Small intestine (tissue), 16 donors: Measurements from ENCODE around the gene ZNF165. TPM values are rescaled to one million over a fixed set of nuclear protein-coding genes. Genes with fewer than 3 reads are reported as not detected.
"Not testable (repeated sequence)": the region's sequence is repeated elsewhere in the genome, so short reads cannot be mapped to it uniquely, and the experiment has no call there.

Experiments
- DNase-seq, 2 donors: peaks; one replicate each; pipeline versions ENCODE4 v3.0.0 to v3.0.0-alpha.2; 2013
- FAIRE-seq: peaks from 2 replicates; lab custom pipeline; 2012; peaks lifted over from hg19 to GRCh38; lab: Jason Lieb, UNC
- H3K27ac ChIP-seq, 3 donors: one replicate each; pipeline ENCODE4 v1.5.1; 2013; ENCODE audit warnings: low read length in 2 of 3, mild to moderate bottlenecking in 2 of 3, control low read depth in 1 of 3, inconsistent platforms in 1 of 3, low read depth in 1 of 3, moderate library complexity in 1 of 3
- H3K27me3 ChIP-seq, 3 donors: one replicate each; pipeline ENCODE4 v1.6.1; 2013; ENCODE audit warnings: low read length in 3 of 3, inconsistent platforms in 1 of 3; ENCODE audit not compliant: control insufficient read depth in 3 of 3, insufficient read depth in 3 of 3
- H3K36me3 ChIP-seq, 3 donors: one replicate each; pipeline ENCODE4 v1.6.1; 2013; ENCODE audit warnings: low read length in 3 of 3, inconsistent platforms in 1 of 3, low read depth in 1 of 3, mild to moderate bottlenecking in 1 of 3, moderate library complexity in 1 of 3; ENCODE audit not compliant: control insufficient read depth in 3 of 3, insufficient read depth in 2 of 3
- H3K4me1 ChIP-seq, 3 donors: one replicate each; pipeline ENCODE4 v1.6.1; 2013; ENCODE audit warnings: low read length in 2 of 3, inconsistent platforms in 1 of 3, low read depth in 1 of 3, mild to moderate bottlenecking in 1 of 3, moderate library complexity in 1 of 3; ENCODE audit not compliant: control insufficient read depth in 3 of 3, insufficient read depth in 2 of 3
- H3K4me3 ChIP-seq, 3 donors: one replicate each; pipeline ENCODE4 v1.5.1; 2013; ENCODE audit warnings: low read length in 3 of 3, control low read depth in 1 of 3, inconsistent platforms in 1 of 3, low read depth in 1 of 3, mild to moderate bottlenecking in 1 of 3, moderate library complexity in 1 of 3
- H3K9me3 ChIP-seq, 2 donors: one replicate each; pipeline ENCODE4 v1.6.1; 2013; ENCODE audit warnings: low read depth in 1 of 2, low read length in 1 of 2; ENCODE audit not compliant: control insufficient read depth in 2 of 2, insufficient read depth in 1 of 2
- WGBS, 3 donors: extraction: QIAGEN DNeasy Blood & Tissue Kit; methylation state at CpG; one replicate each; pipeline ENCODE4 v1.1.7; 2013; 5-methylcytosine and 5-hydroxymethylcytosine counted together
- long read RNA-seq, 10 donors: transcript quantifications; one replicate each; lab custom pipeline, GENCODE V29; 2026
- polyA plus RNA-seq, 4 donors: library from polyadenylated mRNA; stranded (reverse) in 3 of 4; unstranded in 1 of 4; fragments of 200-250 nt in 3 of 4; fragments of 120-200 nt in 1 of 4; gene quantifications; one replicate each; pipeline versions ENCODE4 v1.2.1 to v1.2.3, GENCODE V29; 2013
- donor health status: healthy with polysubstance abuse.
- donor health status: control.
- donor health status: control.
- donor health status: Bipolar disorder and iron deficiency.
- donor health status: healthy.

ZNF165 gene
- 1 to 10 TPM; 2.7 to 4.3 (median 3.6) TPM for polyA plus RNA-seq
- long read RNA-seq, donor 1 = 0 reads
- long read RNA-seq, donor 2 = 0 reads
- long read RNA-seq, donor 3, partial matches to known transcripts = 24 of 24 reads
- long read RNA-seq, donor 3, other reads (novel, unspliced or antisense) = 0 of 24 reads
- long read RNA-seq, donor 4 = 0 reads
- long read RNA-seq, donor 5 = 0 reads
- long read RNA-seq, donor 6 = 0 reads
- long read RNA-seq, donor 7 = 0 reads
- long read RNA-seq, donor 8 = 0 reads
- long read RNA-seq, donor 9 = 0 reads
- long read RNA-seq, donor 10 = 0 reads

DNA sequence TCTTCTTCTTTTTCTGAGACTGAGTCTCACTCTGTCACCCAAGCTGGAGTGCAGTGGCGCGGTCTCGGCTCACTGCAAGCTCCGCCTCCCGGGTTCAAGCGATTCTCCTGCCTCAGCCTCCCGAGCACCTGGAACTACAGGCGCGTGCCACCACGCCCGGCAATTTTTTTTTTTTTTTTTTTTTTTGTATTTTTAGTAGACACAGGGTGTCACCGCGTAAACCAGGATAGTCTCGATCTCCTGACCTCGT lies at the start of gene ZNF165:
TSS of gene ZNF165 (plus strand) at position 188 of the 250 bp plus-strand sequence. CDS start 4,913 bp downstream, outside the sequence.
- H3K9me3 ChIP-seq, H3K27me3 ChIP-seq, FAIRE-seq, DNase-seq, H3K4me1 ChIP-seq, H3K36me3 ChIP-seq: not testable (repeated sequence)
- 1 to 4% (median 1%) methylated on average over 13 to 15 of the region's 15 CpGs for WGBS, 3 donors
- peak within 1 kb of the TSS; percentile 47 to 95 (median 62) for H3K4me3 ChIP-seq
- peak within 1 kb of the TSS; percentile 78 to 90 (median 89) for H3K27ac ChIP-seq

- FAIRE-seq (no peak), DNase-seq (no peak)
- no peak overlapping the region for H3K4me3 ChIP-seq
- peaks cover 0 to 6% (median 3%) of the 10 kb centered on the region in 3 donors for H3K27me3 ChIP-seq
- WGBS, 3 donors = 83 to 84% (median 84%) methylated on average over 4 of the region's 4 CpGs
- H3K9me3 ChIP-seq = no peaks in the 10 kb centered on the region
- H3K4me1 ChIP-seq = no peaks in the 10 kb centered on the region
- H3K27ac ChIP-seq = no peak overlapping the region
- H3K36me3 ChIP-seq = no peaks in the 10 kb centered on the region
Observed at GRCh38 chr6:28053584-28053983, 26.8 kb upstream of the ZNF165 start.

DNA sequence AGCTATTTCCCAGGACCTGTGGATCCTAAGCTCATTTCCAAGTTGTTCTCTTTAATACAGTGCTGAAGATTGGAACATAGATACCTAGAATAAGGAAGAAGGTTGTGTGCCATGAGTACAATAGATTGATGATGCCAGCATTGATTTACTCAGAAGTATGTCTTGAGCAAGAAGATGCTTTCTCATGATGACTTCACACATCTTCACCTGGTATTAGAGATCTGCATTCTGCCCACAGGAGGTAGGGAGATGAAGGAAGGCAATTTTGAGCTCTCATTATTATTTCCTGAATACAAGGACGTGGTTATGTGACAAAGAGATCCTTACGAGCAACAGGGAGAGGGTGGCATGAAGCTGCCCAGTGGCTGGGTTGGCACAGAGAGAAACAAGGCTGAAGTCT lies 20.0 kb upstream of the ZNF165 start:
- no peak for DNase-seq
- H3K4me3 ChIP-seq = no peak overlapping the region
- FAIRE-seq = no peak
- 29 to 42% (median 38%) methylated on average over 2 of the region's 2 CpGs for WGBS, 3 donors
- H3K4me1 ChIP-seq = no peaks in the 10 kb centered on the region
- no peaks in the 10 kb centered on the region for H3K9me3 ChIP-seq
- H3K36me3 ChIP-seq = no peaks in the 10 kb centered on the region
- H3K27ac ChIP-seq = no peak overlapping the region
- no peaks in the 10 kb centered on the region for H3K27me3 ChIP-seq

- Histone ChIP-seq H3K9me3 (no peaks in the 10 kb centered on the region), H3K27ac (no peak overlapping the region), H3K27me3 (peaks cover 0 to 4% (median 2%) of the 10 kb centered on the region in 3 donors), H3K4me1 (no peaks in the 10 kb centered on the region), H3K36me3 (no peaks in the 10 kb centered on the region), H3K4me3 (no peak overlapping the region)
- DNase-seq = no peak
- no peak for FAIRE-seq
- WGBS, 3 donors = 44 to 72% (median 66%) methylated on average over 3 of the region's 3 CpGs
Observed at GRCh38 chr6:28064272-28064671, 16.1 kb upstream of the ZNF165 start.

- H3K27ac ChIP-seq = no peak overlapping the region
- no peaks in the 10 kb centered on the region for H3K36me3 ChIP-seq
- no peaks in the 10 kb centered on the region for H3K9me3 ChIP-seq
- no peak for FAIRE-seq
- H3K4me3 ChIP-seq = no peak overlapping the region
- DNase-seq = no peak
- peaks cover 0 to 11% (median 4%) of the 10 kb centered on the region in 3 donors for H3K27me3 ChIP-seq
- H3K4me1 ChIP-seq = no peaks in the 10 kb centered on the region
Observed at GRCh38 chr6:28068067-28068466, 12.3 kb upstream of the ZNF165 start.

- not testable (repeated sequence) for FAIRE-seq, H3K9me3 ChIP-seq, H3K27ac ChIP-seq, H3K4me3 ChIP-seq, H3K4me1 ChIP-seq, H3K36me3 ChIP-seq, DNase-seq
- 84 to 88% (median 85%) methylated on average over 4 of the region's 4 CpGs for WGBS, 3 donors
- H3K27me3 ChIP-seq = peaks cover 0 to 11% (median 4%) of the 10 kb centered on the region in 3 donors
Observed at GRCh38 chr6:28070968-28071367, 9.4 kb upstream of the ZNF165 start.

GRCh38 chr6:28078050-28078449 lies 2.3 kb upstream of the ZNF165 start:
- Histone ChIP-seq H3K4me3 (no peak overlapping the region), H3K36me3 (no peaks in the 10 kb centered on the region), H3K9me3 (no peaks in the 10 kb centered on the region), H3K27me3 (no peaks in the 10 kb centered on the region), H3K27ac (no peak overlapping the region), H3K4me1 (no peaks in the 10 kb centered on the region)
- FAIRE-seq = no peak
- DNase-seq = no peak

- H3K4me1 ChIP-seq = no peaks in the 10 kb centered on the region
- no peak for DNase-seq
- no peak for FAIRE-seq
- no peaks in the 10 kb centered on the region for H3K9me3 ChIP-seq
- WGBS, 3 donors = 91 to 97% (median 95%) methylated on average over 6 of the region's 6 CpGs
- no peaks in the 10 kb centered on the region for H3K36me3 ChIP-seq
- no peak overlapping the region for H3K27ac ChIP-seq
- H3K27me3 ChIP-seq = no peaks in the 10 kb centered on the region
- H3K4me3 ChIP-seq = no peak overlapping the region
Observed at GRCh38 chr6:28078836-28079235, 1.5 kb upstream of the ZNF165 start.
